Measurements from ENCODE around the gene MRPL48.
A peak's percentile ranks its signal among the peaks of the same experiment; 100 is the strongest.

MRPL48 gene

DNA sequence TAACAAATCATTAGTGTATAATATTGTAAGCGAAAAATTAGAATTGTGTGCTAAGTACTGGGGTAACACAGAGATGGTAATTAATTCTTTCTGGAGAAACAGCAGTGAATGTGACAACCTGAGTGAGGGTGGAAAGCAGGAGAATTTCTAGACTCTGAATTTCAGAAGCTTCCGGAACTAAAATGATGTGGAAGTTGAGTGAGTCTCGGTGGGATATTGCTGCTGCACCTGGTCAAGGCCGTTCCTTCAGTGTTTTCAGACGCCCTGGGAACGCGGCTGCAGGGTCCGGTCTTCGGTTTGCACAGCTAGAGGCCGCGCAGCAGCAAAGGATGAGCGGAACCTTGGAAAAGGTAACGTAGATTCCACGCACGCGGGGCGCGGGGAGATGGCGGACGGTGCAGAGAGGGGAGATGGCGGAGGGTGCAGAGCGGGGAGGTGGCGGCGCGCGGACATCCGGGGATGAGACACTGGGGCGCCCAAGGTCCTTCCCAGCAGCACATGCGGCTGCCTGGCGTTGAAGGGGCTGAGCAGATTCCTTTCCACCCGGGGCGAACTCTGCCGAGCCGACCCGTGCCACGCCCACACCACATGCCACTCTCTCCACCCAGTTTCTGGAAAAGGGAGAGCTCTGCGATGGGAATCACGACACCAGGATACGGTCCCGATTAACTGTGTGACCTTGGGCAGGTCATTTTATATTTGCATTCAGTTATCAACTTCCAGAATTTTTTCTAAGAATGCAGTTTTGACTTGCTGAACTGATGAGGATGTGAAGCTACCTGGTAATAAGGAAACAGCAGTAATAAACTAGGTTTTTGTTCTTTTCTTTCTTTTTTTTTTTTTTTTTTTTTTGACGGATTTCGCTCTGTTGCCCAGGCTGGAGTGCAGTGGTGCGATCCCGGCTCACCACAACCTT, at the start of gene MRPL48:
TSS of gene MRPL48 (plus strand) at position 232 of the 916 bp plus-strand sequence. CDS start at position 330, 98 bp downstream.
- TF ChIP-seq, protein P1, sequence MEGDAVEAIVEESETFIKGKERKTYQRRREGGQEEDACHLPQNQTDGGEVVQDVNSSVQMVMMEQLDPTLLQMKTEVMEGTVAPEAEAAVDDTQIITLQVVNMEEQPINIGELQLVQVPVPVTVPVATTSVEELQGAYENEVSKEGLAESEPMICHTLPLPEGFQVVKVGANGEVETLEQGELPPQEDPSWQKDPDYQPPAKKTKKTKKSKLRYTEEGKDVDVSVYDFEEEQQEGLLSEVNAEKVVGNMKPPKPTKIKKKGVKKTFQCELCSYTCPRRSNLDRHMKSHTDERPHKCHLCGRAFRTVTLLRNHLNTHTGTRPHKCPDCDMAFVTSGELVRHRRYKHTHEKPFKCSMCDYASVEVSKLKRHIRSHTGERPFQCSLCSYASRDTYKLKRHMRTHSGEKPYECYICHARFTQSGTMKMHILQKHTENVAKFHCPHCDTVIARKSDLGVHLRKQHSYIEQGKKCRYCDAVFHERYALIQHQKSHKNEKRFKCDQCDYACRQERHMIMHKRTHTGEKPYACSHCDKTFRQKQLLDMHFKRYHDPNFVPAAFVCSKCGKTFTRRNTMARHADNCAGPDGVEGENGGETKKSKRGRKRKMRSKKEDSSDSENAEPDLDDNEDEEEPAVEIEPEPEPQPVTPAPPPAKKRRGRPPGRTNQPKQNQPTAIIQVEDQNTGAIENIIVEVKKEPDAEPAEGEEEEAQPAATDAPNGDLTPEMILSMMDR (IDR thresholded peaks at IDR 0.05; ENCODE audit: insufficient read depth, low read depth, low read length, missing control alignments): no peak
- peak within 1 kb of the TSS; percentile 59 for H3K4me3 ChIP-seq (ENCODE audit: low read depth, low read length)
- DNase-seq (ENCODE audit: low read depth): peak; percentile 96

DNA sequence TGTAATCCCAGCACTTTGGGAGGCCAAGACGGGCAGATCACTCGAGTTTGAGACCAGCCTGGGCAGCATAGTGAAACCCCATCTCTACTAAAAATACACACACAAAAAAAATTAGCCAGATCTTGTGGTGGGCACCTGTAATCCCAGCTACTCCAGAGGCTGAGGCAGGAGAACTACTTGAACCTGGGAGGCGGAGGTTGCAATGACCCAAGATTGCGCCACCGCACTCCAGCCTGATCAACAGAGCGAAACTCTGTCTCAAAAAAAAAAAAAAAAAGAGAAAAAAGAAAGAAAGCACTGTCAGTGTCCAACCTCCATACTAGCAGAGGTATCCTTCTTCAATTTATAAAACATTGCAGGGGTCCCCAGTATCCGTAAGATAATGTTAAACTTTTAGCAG, 44.6 kb upstream of the MRPL48 start:
- no peak for DNase-seq (ENCODE audit: low read depth)
- TF ChIP-seq, protein P1 (IDR thresholded peaks at IDR 0.05; ENCODE audit: insufficient read depth, low read depth, low read length, missing control alignments): no peak

DNA sequence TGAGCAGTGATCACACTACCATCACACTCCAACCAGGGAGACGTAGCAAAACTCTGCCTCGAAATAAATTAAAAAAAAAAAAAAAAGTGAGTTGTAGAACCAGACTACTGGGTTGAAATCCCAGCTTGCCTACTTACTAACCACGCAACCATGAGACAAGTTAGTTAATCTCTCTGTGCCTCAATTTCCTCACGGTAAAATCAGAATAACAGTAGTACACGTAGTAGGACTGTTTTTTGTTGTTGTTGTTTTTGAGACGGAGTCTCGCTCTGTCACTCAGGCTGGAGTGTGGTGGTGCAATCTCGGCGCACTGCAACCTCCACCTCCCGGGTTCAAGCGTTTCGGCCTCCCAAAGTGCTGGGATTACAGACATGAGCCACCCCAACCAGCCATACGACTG, 41.0 kb upstream of the MRPL48 start:
- no peak for DNase-seq (ENCODE audit: low read depth)
- TF ChIP-seq, protein P1 (IDR thresholded peaks at IDR 0.05; ENCODE audit: insufficient read depth, low read depth, low read length, missing control alignments): no peak

More for the DNA sequence above, 44.6 kb upstream of the MRPL48 start:
- H3K4me3 ChIP-seq (ENCODE audit: low read depth, low read length): no peak overlapping the region

DNA sequence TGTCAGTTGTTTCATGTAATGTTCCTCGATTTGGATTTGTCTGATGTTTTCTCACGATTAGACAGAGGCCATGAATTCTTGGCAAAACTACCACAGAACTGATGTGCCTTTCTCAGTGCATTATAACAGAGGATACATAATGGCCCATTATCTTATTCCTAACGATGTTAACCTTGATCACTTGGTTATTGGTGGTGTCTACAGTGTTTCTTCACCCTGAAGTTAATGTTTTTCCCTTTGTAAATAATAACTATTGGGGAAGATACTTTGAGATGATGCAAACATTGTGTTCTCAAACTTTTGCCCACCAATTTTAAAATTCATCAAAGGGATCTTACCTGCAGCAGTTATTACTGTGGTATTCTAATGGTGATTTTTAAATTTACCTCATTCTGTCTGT, 39.9 kb upstream of the MRPL48 start:
- DNase-seq (ENCODE audit: low read depth): no peak
- TF ChIP-seq, protein P1 (IDR thresholded peaks at IDR 0.05; ENCODE audit: insufficient read depth, low read depth, low read length, missing control alignments): no peak
- H3K4me3 ChIP-seq (ENCODE audit: low read depth, low read length): no peak overlapping the region

More for the DNA sequence above, 41.0 kb upstream of the MRPL48 start:
- no peak overlapping the region for H3K4me3 ChIP-seq (ENCODE audit: low read depth, low read length)

DNA sequence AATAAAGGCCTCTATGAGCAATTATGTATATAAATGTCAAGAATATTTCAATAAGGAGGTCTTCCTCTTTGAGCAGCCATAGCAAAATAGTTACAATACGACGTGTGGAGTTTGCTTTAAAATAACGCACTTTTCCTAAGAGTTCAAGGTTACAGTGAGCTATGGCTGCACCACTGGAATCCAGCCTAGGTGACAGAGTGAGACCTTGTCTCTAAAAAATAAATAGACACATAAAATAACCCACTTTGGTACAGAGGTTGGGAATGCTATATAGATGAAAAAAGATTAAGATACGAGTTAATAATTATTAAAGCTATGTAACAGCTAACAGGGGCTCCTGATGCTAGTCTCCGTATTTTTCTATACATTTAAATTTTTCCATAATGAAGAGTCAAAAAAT, 39.4 kb upstream of the MRPL48 start:
- DNase-seq (ENCODE audit: low read depth): no peak

DNA sequence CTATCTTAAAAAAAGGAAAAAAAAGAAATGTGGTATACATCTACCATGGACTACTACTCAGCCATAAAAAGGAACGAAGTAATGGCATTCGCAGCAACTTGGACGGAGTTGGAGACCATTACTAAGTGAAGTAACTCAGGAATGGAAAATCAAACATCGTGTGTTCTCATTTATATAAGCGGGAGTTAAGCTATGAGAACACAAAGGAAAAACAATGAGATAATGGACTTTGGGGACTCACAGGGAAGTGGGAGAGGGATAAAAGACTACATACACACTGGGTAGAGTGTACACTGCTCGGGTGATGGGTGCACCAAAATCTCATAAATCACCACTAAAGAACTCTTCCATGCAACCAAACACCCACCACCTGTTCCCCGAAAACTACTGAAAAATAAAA, 38.6 kb upstream of the MRPL48 start:
- H3K4me3 ChIP-seq (ENCODE audit: low read depth, low read length): no peak overlapping the region
- TF ChIP-seq, protein P1 (IDR thresholded peaks at IDR 0.05; ENCODE audit: insufficient read depth, low read depth, low read length, missing control alignments): no peak
- DNase-seq (ENCODE audit: low read depth): no peak

More for the DNA sequence above, 39.4 kb upstream of the MRPL48 start:
- TF ChIP-seq, protein P1 (IDR thresholded peaks at IDR 0.05; ENCODE audit: insufficient read depth, low read depth, low read length, missing control alignments): no peak
- H3K4me3 ChIP-seq (ENCODE audit: low read depth, low read length): no peak overlapping the region

Measured in GM12865 (cell line).